IMR-90 (cell line): ENCODE measurements around the gene MACO1. TPM values are rescaled to one million over a fixed set of nuclear protein-coding genes. Genes with fewer than 3 reads are reported as not detected.

Experiments
- ATAC-seq: fragments of 200-7000 bp; cut with Tn5 transposase; 2 replicates; pipeline ENCODE4 v1.9.1; 2020; ENCODE audit warnings: low read depth, mild to moderate bottlenecking, moderate library complexity
- BruUV-seq: library from RNA; stranded (reverse); fragments of 400-500 nt; replicated peaks from 2 replicates; lab custom pipeline; 2021; lab: Mats Ljungman, UMichigan
- CTCF ChIA-PET: fragments of 300-600 bp; formaldehyde crosslinking; extraction: SDS; loops from one replicate; lab custom pipeline; 2021; ENCODE audit warnings: antibody characterized with exemption; lab: Yijun Ruan, JAX
- POLR2A ChIA-PET: fragments of 300-600 bp; sonication (Branson Sonifier 250); formaldehyde crosslinking; loops from one replicate; lab custom pipeline; 2022; ENCODE audit warnings: antibody characterized with exemption; ENCODE audit not compliant: unreplicated experiment; lab: Charles Lee
- DNase-seq: peaks from one replicate; pipeline ENCODE4 v3.0.0; 2013
- H2AFZ ChIP-seq: replicated peaks from 2 replicates; pipeline ENCODE3; 2013; ENCODE audit warnings: low read length, mild to moderate bottlenecking; ENCODE audit not compliant: poor library complexity
- H2AK5ac ChIP-seq: 2 replicates; pipeline ENCODE4 v1.6.1; 2013; ENCODE audit warnings: low read depth, low read length, inconsistent platforms
- H2AK9ac ChIP-seq: replicated peaks from 2 replicates; pipeline ENCODE3; 2013; ENCODE audit warnings: mild to moderate bottlenecking, low read depth, low read length, moderate library complexity; ENCODE audit not compliant: poor library complexity
- H2BK120ac ChIP-seq: 2 replicates; pipeline ENCODE4 v1.6.1; 2013; ENCODE audit warnings: low read depth, low read length, inconsistent platforms
- H2BK15ac ChIP-seq: 3 replicates; pipeline ENCODE4 v1.6.1; 2013; ENCODE audit warnings: low read depth, low read length, inconsistent platforms
- H2BK20ac ChIP-seq: 2 replicates; pipeline ENCODE4 v1.6.1; 2013; ENCODE audit warnings: low read depth, mild to moderate bottlenecking, inconsistent platforms, low read length, moderate library complexity
- H2BK5ac ChIP-seq: 2 replicates; pipeline ENCODE4 v1.6.1; 2013; ENCODE audit warnings: mild to moderate bottlenecking, low read depth, low read length, inconsistent platforms; ENCODE audit not compliant: poor library complexity, severe bottlenecking
- H3K14ac ChIP-seq: replicated peaks from 2 replicates; pipeline ENCODE4 v1.6.1; 2013; ENCODE audit warnings: low read depth, low read length, inconsistent platforms
- H3K18ac ChIP-seq: 2 replicates; pipeline ENCODE4 v1.6.1; 2013; ENCODE audit warnings: low read depth, low read length, control low read depth
- H3K23ac ChIP-seq: 2 replicates; pipeline ENCODE4 v1.6.1; 2013; ENCODE audit warnings: low read depth, low read length, inconsistent platforms
- H3K27ac ChIP-seq: 2 replicates; pipeline ENCODE4 v1.5.1; 2013; ENCODE audit warnings: mild to moderate bottlenecking, control low read depth, low read length; ENCODE audit not compliant: insufficient read depth
- H3K27me3 ChIP-seq: 2 replicates; pipeline ENCODE4 v1.6.1; 2013; ENCODE audit warnings: low read length; ENCODE audit not compliant: control insufficient read depth, insufficient read depth
- H3K36me3 ChIP-seq: 2 replicates; pipeline ENCODE4 v1.6.1; 2013; ENCODE audit warnings: low read length, mixed read lengths; ENCODE audit not compliant: control insufficient read depth, insufficient read depth
- H3K4ac ChIP-seq: 2 replicates; pipeline ENCODE4 v1.6.1; 2013; ENCODE audit warnings: low read depth, low read length, inconsistent platforms
- H3K4me1 ChIP-seq: 2 replicates; pipeline ENCODE4 v1.6.1; 2013; ENCODE audit warnings: low read length, mixed read lengths; ENCODE audit not compliant: control insufficient read depth, insufficient read depth
- H3K4me2 ChIP-seq: 2 replicates; pipeline ENCODE4 v1.6.1; 2013; ENCODE audit warnings: low read depth, mild to moderate bottlenecking, control low read depth, low read length, moderate library complexity
- H3K4me3 ChIP-seq: 2 replicates; pipeline ENCODE4 v1.5.1; 2013; ENCODE audit warnings: low read depth, mild to moderate bottlenecking, control low read depth, low read length, moderate library complexity; ENCODE audit not compliant: insufficient read depth
- H3K56ac ChIP-seq: 2 replicates; pipeline ENCODE4 v1.6.1; 2013; ENCODE audit warnings: low read length, inconsistent platforms; ENCODE audit not compliant: insufficient read depth; ENCODE audit errors: extremely low read depth
- H3K79me1 ChIP-seq, 2 experiments: 2 replicates each; pipeline ENCODE4 v1.6.1; 2013; ENCODE audit warnings: low read length in 2 of 2, inconsistent platforms in 1 of 2, low read depth in 1 of 2
- H3K9ac ChIP-seq: 2 replicates; pipeline ENCODE4 v1.6.1; 2013; ENCODE audit warnings: low read depth, low read length, control low read depth
- H3K9me1 ChIP-seq: 2 replicates; pipeline ENCODE4 v1.6.1; 2013; ENCODE audit warnings: low read length, inconsistent platforms; ENCODE audit not compliant: insufficient read depth
- H3K9me3 ChIP-seq: 2 replicates; pipeline ENCODE4 v1.6.1; 2013; ENCODE audit warnings: low read length; ENCODE audit not compliant: control insufficient read depth, insufficient read depth
- H4K20me1 ChIP-seq: 2 replicates; pipeline ENCODE4 v1.6.1; 2013; ENCODE audit warnings: low read length, inconsistent platforms; ENCODE audit not compliant: insufficient read depth
- H4K5ac ChIP-seq: 2 replicates; pipeline ENCODE4 v1.6.1; 2013; ENCODE audit warnings: mild to moderate bottlenecking, low read depth, low read length, control low read depth
- H4K8ac ChIP-seq, 2 experiments: 2 replicates each; pipeline ENCODE4 v1.6.1; 2013; ENCODE audit warnings: low read depth in 2 of 2, low read length in 2 of 2, control low read depth in 1 of 2, inconsistent platforms in 1 of 2
- H4K91ac ChIP-seq: 2 replicates; pipeline ENCODE4 v1.6.1; 2013; ENCODE audit warnings: low read depth, low read length, inconsistent platforms; ENCODE audit not compliant: insufficient read depth
- BHLHE40 ChIP-seq: fragments of 150-350 bp; IDR thresholded peaks from 2 replicates; pipeline ENCODE4 v1.6.1; 2016; ENCODE audit warnings: mild to moderate bottlenecking, low read depth, low read length
- CEBPB ChIP-seq: IDR thresholded peaks from 2 replicates; pipeline ENCODE4 v1.6.1; 2012; ENCODE audit warnings: low read depth, low read length, improper control_type of control experiment
- CHD1 ChIP-seq: IDR thresholded peaks from 2 replicates; pipeline ENCODE4 v1.6.1; 2012; ENCODE audit warnings: low read depth, low read length, improper control_type of control experiment
- FOS ChIP-seq: fragments of 150-350 bp; IDR thresholded peaks from 2 replicates; pipeline ENCODE4 v1.6.1; 2016; ENCODE audit warnings: low read depth, low read length
- MAFK ChIP-seq: IDR thresholded peaks from 2 replicates; pipeline ENCODE4 v1.6.1; 2012; ENCODE audit warnings: low read depth, low read length, improper control_type of control experiment
- MAZ ChIP-seq: IDR thresholded peaks from 2 replicates; pipeline ENCODE4 v1.6.1; 2012; ENCODE audit warnings: low read depth, mild to moderate bottlenecking, low read length, improper control_type of control experiment, moderate library complexity, borderline replicate concordance
- MXI1 ChIP-seq: IDR thresholded peaks from 2 replicates; pipeline ENCODE4 v1.6.1; 2012; ENCODE audit warnings: low read depth, mild to moderate bottlenecking, low read length, moderate library complexity, borderline replicate concordance
- NFE2L2 ChIP-seq: fragments of 150-350 bp; IDR thresholded peaks from 2 replicates; pipeline ENCODE4 v1.6.1; 2016; ENCODE audit warnings: low read depth, mild to moderate bottlenecking, low read length
- POLR2A ChIP-seq: IDR thresholded peaks from 2 replicates; pipeline ENCODE4 v1.6.1; 2012; ENCODE audit warnings: mild to moderate bottlenecking, low read depth, low read length
- RAD21 ChIP-seq: IDR thresholded peaks from 2 replicates; pipeline ENCODE4 v1.6.1; 2012; ENCODE audit warnings: low read length, improper control_type of control experiment
- RCOR1 ChIP-seq: IDR thresholded peaks from 2 replicates; pipeline ENCODE4 v1.6.1; 2012; ENCODE audit warnings: mild to moderate bottlenecking, low read length, improper control_type of control experiment; ENCODE audit not compliant: insufficient replicate concordance
- RFX5 ChIP-seq: IDR thresholded peaks from 2 replicates; pipeline ENCODE4 v1.8.0; 2012; ENCODE audit warnings: low read depth, mild to moderate bottlenecking, low read length, moderate library complexity
- SMC3 ChIP-seq: fragments of 150-350 bp; IDR thresholded peaks from 2 replicates; pipeline ENCODE4 v1.6.1; 2016; ENCODE audit warnings: low read depth, mild to moderate bottlenecking, antibody characterized with exemption, low read length, moderate library complexity
- dilution Hi-C: fragments of 300-500 bp; cut with HindIII; formaldehyde crosslinking; loops from one replicate; pipeline ENCODE4 v1.14.3; 2018; ENCODE audit warnings: low sequenced_read_pairs; ENCODE audit not compliant: unreplicated experiment
- in situ Hi-C: fragments of 300-500 bp; cut with MboI; formaldehyde crosslinking; loops from 3 replicates; pipeline ENCODE4 v1.14.3; 2019; ENCODE audit warnings: low sequenced_read_pairs, inconsistent platforms, mixed read lengths
- intact Hi-C: fragments of 100-400 bp; cut with micrococcal nuclease; formaldehyde crosslinking; loops from 2 replicates; pipeline ENCODE4 v1.10.0; 2022
- polyA plus RNA-seq, 3 experiments: library from polyadenylated mRNA; depleted of rRNA; stranded (reverse); fragments of >200 nt; gene quantifications; 2 replicates each; pipeline ENCODE4 v1.2.3, GENCODE V29; 2012; ENCODE audit warnings: low replicate concordance in 1 of 3
- total RNA-seq: library from RNA; depleted of rRNA; stranded (reverse); fragments of >200 nt; gene quantifications from 2 replicates; pipeline ENCODE4 v1.2.3, GENCODE V29; 2012
- TF ChIP-seq, protein P1 (sequence below): fragments of 150-350 bp; IDR thresholded peaks from 2 replicates; pipeline ENCODE4 v1.6.1; 2016; ENCODE audit warnings: low read depth, mild to moderate bottlenecking, low read length, moderate library complexity, borderline replicate concordance
- TF ChIP-seq, protein P2 (sequence below): fragments of 150-350 bp; IDR thresholded peaks from 2 replicates; pipeline ENCODE4 v1.6.1; 2017; ENCODE audit warnings: mild to moderate bottlenecking, antibody characterized with exemption, low read length, low read depth
- TF ChIP-seq, protein P3 (sequence below): conservative IDR thresholded peaks from 2 replicates; pipeline ENCODE4 v1.5.1; 2012; ENCODE audit warnings: mild to moderate bottlenecking, low read depth, low read length, improper control_type of control experiment

Gene MACO1
- total and polyA plus RNA-seq, 2 of the 4 experiments (the other 2 are of a cell fraction), result 6.8 to 12.7 TPM

DNA sequence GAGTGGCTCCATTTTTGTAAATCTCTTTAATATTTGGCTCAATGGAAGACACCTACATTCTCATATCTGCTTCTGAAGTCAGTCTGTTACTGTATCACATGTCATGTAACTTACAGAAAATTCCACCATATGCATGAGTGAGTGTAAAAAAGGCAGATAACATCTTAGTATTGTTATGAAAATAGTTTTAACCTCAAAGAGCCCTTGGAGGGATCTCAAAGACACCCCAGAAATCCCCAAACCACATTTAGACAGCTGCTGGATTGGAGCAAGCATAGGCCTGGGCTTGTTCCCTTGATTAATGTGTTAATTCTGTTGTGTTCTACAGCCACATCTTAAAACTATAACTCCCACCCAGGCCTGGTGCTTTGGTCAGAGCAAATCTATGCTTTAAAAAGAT is 16.9 kb downstream of the MACO1 start:
- Histone ChIP-seq H3K4ac (no peak overlapping the region), H2AFZ (no peak overlapping the region), H3K9me3 (no peaks in the 10 kb centered on the region), H3K27me3 (no peaks in the 10 kb centered on the region), H3K56ac (no peak overlapping the region), H3K79me1 (peaks cover 19 to 48% of the 10 kb centered on the region in 2 experiments; a peak in 3 of 4 replicates), H4K20me1 (peaks cover 9% of the 10 kb centered on the region; the same call in 1 of the 2 replicates), H3K14ac (no peak overlapping the region), H4K91ac (no peak overlapping the region), H3K23ac (no peak overlapping the region), H3K4me2 (no peak overlapping the region), H3K9me1 (peaks cover 5% of the 10 kb centered on the region), H3K18ac (no peak overlapping the region), H2BK120ac (no peak overlapping the region), H2AK5ac (no peak overlapping the region), H3K27ac (no peak overlapping the region), H3K4me1 (no peaks in the 10 kb centered on the region), H3K4me3 (no peak overlapping the region), H4K5ac (no peak overlapping the region), H2BK20ac (no peak overlapping the region), H2AK9ac (no peak overlapping the region), H3K9ac (no peak overlapping the region), H4K8ac (no peak overlapping the region), H2BK15ac (no peak overlapping the region), H3K36me3 (peaks cover 5% of the 10 kb centered on the region; the same call in 1 of the 2 replicates), H2BK5ac (no peak overlapping the region)
- CTCF ChIA-PET, result no interaction called here
- ATAC-seq (no peak), DNase-seq (no peak)
- TF ChIP-seq, protein P1, sequence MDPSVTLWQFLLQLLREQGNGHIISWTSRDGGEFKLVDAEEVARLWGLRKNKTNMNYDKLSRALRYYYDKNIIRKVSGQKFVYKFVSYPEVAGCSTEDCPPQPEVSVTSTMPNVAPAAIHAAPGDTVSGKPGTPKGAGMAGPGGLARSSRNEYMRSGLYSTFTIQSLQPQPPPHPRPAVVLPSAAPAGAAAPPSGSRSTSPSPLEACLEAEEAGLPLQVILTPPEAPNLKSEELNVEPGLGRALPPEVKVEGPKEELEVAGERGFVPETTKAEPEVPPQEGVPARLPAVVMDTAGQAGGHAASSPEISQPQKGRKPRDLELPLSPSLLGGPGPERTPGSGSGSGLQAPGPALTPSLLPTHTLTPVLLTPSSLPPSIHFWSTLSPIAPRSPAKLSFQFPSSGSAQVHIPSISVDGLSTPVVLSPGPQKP, result no peak
- TF ChIP-seq RAD21 (no peak), RFX5 (no peak), MAZ (no peak), RCOR1 (no peak), CEBPB (no peak), POLR2A (no peak), BHLHE40 (no peak), NFE2L2 (no peak), FOS (no peak), MAFK (no peak), MXI1 (no peak), SMC3 (no peak), CHD1 (no peak)
- TF ChIP-seq, protein P2, sequence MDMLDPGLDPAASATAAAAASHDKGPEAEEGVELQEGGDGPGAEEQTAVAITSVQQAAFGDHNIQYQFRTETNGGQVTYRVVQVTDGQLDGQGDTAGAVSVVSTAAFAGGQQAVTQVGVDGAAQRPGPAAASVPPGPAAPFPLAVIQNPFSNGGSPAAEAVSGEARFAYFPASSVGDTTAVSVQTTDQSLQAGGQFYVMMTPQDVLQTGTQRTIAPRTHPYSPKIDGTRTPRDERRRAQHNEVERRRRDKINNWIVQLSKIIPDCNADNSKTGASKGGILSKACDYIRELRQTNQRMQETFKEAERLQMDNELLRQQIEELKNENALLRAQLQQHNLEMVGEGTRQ, result no peak
- TF ChIP-seq, protein P3, sequence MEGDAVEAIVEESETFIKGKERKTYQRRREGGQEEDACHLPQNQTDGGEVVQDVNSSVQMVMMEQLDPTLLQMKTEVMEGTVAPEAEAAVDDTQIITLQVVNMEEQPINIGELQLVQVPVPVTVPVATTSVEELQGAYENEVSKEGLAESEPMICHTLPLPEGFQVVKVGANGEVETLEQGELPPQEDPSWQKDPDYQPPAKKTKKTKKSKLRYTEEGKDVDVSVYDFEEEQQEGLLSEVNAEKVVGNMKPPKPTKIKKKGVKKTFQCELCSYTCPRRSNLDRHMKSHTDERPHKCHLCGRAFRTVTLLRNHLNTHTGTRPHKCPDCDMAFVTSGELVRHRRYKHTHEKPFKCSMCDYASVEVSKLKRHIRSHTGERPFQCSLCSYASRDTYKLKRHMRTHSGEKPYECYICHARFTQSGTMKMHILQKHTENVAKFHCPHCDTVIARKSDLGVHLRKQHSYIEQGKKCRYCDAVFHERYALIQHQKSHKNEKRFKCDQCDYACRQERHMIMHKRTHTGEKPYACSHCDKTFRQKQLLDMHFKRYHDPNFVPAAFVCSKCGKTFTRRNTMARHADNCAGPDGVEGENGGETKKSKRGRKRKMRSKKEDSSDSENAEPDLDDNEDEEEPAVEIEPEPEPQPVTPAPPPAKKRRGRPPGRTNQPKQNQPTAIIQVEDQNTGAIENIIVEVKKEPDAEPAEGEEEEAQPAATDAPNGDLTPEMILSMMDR, result no peak
- no TSS peak for BruUV-seq
- intact Hi-C loops, result no loop called here
- dilution Hi-C loops, result no loop called here
- in situ Hi-C loops, result no loop called here
- POLR2A ChIA-PET, result no interaction called here
